Neural cell (in vitro differentiated cells): ENCODE data around the gene HSF5. TPM values are rescaled to one million over a fixed set of nuclear protein-coding genes. Genes with fewer than 3 reads are reported as not detected.
"Not testable (repeated sequence)": the region's sequence is repeated elsewhere in the genome, so short reads cannot be mapped to it uniquely, and the experiment has no call there.

Experiments
- H2AFZ ChIP-seq: fragments of 200-600, 300-800 bp; sonication (generic), shearing (Covaris generic); 2 replicates; pipeline ENCODE4 v1.6.0; 2014; ENCODE audit warnings: low read depth, mild to moderate bottlenecking, antibody characterized with exemption, low read length, moderate library complexity
- H3F3A ChIP-seq: fragments of 200-600 bp; shearing (Covaris generic); 2 replicates; pipeline ENCODE4 v1.6.1; 2016; ENCODE audit warnings: mild to moderate bottlenecking, moderate library complexity, mixed read lengths, antibody characterized with exemption, low read length; ENCODE audit not compliant: insufficient read depth, poor library complexity, severe bottlenecking
- H3K27ac ChIP-seq: fragments of 200-600, 300-800 bp; sonication (generic), shearing (Covaris generic); 2 replicates; pipeline ENCODE4 v1.5.1; 2014; ENCODE audit warnings: mild to moderate bottlenecking, low read length, moderate library complexity
- H3K27me3 ChIP-seq: fragments of 300-800, 200-600 bp; sonication (generic), shearing (Covaris generic); 2 replicates; pipeline ENCODE4 v1.6.0; 2014; ENCODE audit warnings: mild to moderate bottlenecking, low read depth, low read length, moderate library complexity; ENCODE audit not compliant: insufficient read depth
- H3K36me3 ChIP-seq: fragments of 300-800, 200-600 bp; sonication (generic), shearing (Covaris generic); 2 replicates; pipeline ENCODE4 v1.5.1; 2014; ENCODE audit warnings: mild to moderate bottlenecking, antibody characterized with exemption, low read length, moderate library complexity; ENCODE audit not compliant: insufficient read depth
- H3K4me2 ChIP-seq: fragments of 300-800, 200-600 bp; sonication (generic), shearing (Covaris generic); 2 replicates; pipeline ENCODE4 v1.6.0; 2014; ENCODE audit warnings: mild to moderate bottlenecking, low read length
- H3K4me3 ChIP-seq: fragments of 300-800, 200-600 bp; sonication (generic), shearing (Covaris generic); 2 replicates; pipeline ENCODE4 v1.5.1; 2014; ENCODE audit warnings: mild to moderate bottlenecking, low read length, moderate library complexity
- H3K79me2 ChIP-seq: fragments of 200-600 bp; shearing (Covaris generic); replicated peaks from 2 replicates; pipeline ENCODE4 v1.6.0; 2014; ENCODE audit warnings: mild to moderate bottlenecking, low read length, moderate library complexity; ENCODE audit not compliant: insufficient read depth
- H3K9ac ChIP-seq: fragments of 300-800, 200-600 bp; sonication (generic), shearing (Covaris generic); 2 replicates; pipeline ENCODE4 v1.6.1; 2016; ENCODE audit warnings: mild to moderate bottlenecking, low read length, mixed read lengths
- H3K9me2 ChIP-seq: fragments of 200-600 bp; shearing (Covaris generic); 2 replicates; pipeline ENCODE4 v1.6.1; 2016; ENCODE audit warnings: mild to moderate bottlenecking, low read length, mixed read lengths; ENCODE audit not compliant: insufficient read depth
- H3K9me3 ChIP-seq: fragments of 200-600, 300-800 bp; sonication (generic), shearing (Covaris generic); 2 replicates; pipeline ENCODE4 v1.6.1; 2016; ENCODE audit warnings: mild to moderate bottlenecking, mixed run types, low read length, moderate library complexity, mixed read lengths
- H4K20me1 ChIP-seq: fragments of 200-600 bp; shearing (Covaris generic); 2 replicates; pipeline ENCODE4 v1.6.1; 2016; ENCODE audit warnings: mild to moderate bottlenecking, mixed run types; ENCODE audit not compliant: insufficient read depth
- EP300 ChIP-seq: fragments of 450-650 bp; conservative IDR thresholded peaks from 2 replicates; pipeline ENCODE4 v1.6.1; 2014; ENCODE audit warnings: antibody characterized with exemption, mild to moderate bottlenecking, moderate library complexity; ENCODE audit not compliant: poor library complexity, severe bottlenecking
- EZH2 ChIP-seq: fragments of 200-600, 300-800 bp; shearing (Covaris generic), sonication (generic); IDR thresholded peaks from 2 replicates; pipeline ENCODE4 v1.6.1; 2014; ENCODE audit warnings: antibody characterized with exemption, low read length, borderline replicate concordance, mild to moderate bottlenecking; ENCODE audit not compliant: insufficient read depth, poor library complexity, severe bottlenecking
- MXI1 ChIP-seq: fragments of 450-650 bp; conservative IDR thresholded peaks from 2 replicates; pipeline ENCODE4 v1.6.1; 2014; ENCODE audit warnings: antibody characterized with exemption, mild to moderate bottlenecking; ENCODE audit not compliant: poor library complexity, severe bottlenecking
- POLR2AphosphoS5 ChIP-seq: IDR thresholded peaks from 2 replicates; pipeline ENCODE4 v1.6.1; 2012
- RAD21 ChIP-seq: fragments of 450-650 bp; conservative IDR thresholded peaks from 2 replicates; pipeline ENCODE4 v1.6.1; 2014; ENCODE audit warnings: antibody characterized with exemption, mild to moderate bottlenecking, moderate library complexity
- SMC3 ChIP-seq: fragments of 450-650 bp; conservative IDR thresholded peaks from 2 replicates; pipeline ENCODE4 v1.6.1; 2014; ENCODE audit warnings: antibody characterized with exemption, mild to moderate bottlenecking, moderate library complexity; ENCODE audit not compliant: poor library complexity
- TAF1 ChIP-seq: IDR thresholded peaks from 2 replicates; pipeline ENCODE4 v1.6.1; 2012; ENCODE audit warnings: low read depth
- polyA plus RNA-seq: library from polyadenylated mRNA; depleted of rRNA; stranded (reverse); fragments of >200 nt; gene quantifications from 2 replicates; pipeline ENCODE4 v1.2.3, GENCODE V29; 2014
- TF ChIP-seq, protein P1 (sequence below): fragments of 450-650 bp; IDR thresholded peaks from 2 replicates; pipeline ENCODE4 v1.5.1; 2014; ENCODE audit warnings: antibody characterized with exemption, mild to moderate bottlenecking, moderate library complexity; ENCODE audit not compliant: poor library complexity, severe bottlenecking
- TF ChIP-seq, protein P2 (sequence below): IDR thresholded peaks from 2 replicates; pipeline ENCODE4 v1.6.1; 2012; ENCODE audit warnings: borderline replicate concordance

HSF5 gene
- polyA plus RNA-seq, 1 donor from 2014 or later = 0.21 TPM

DNA sequence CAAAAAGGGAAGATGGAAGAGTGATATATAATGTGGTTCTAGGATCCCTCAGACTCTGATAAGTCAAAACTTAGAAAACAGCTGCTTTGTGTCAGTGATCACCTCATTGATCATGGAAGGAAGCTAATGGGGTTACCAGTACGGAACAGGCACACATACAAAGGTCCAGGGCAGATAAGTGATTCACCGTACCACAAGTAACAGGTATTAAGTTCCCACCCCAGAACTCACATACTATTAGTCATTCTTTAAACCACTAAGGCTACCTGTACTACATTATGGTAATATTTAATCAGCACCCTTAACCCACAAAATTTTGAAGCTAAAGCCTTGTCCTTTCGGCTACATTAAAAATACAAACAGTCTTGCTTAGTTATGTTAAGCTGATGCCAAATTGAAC lies 88.2 kb downstream of the HSF5 start (continued):
- TF ChIP-seq, protein P1, sequence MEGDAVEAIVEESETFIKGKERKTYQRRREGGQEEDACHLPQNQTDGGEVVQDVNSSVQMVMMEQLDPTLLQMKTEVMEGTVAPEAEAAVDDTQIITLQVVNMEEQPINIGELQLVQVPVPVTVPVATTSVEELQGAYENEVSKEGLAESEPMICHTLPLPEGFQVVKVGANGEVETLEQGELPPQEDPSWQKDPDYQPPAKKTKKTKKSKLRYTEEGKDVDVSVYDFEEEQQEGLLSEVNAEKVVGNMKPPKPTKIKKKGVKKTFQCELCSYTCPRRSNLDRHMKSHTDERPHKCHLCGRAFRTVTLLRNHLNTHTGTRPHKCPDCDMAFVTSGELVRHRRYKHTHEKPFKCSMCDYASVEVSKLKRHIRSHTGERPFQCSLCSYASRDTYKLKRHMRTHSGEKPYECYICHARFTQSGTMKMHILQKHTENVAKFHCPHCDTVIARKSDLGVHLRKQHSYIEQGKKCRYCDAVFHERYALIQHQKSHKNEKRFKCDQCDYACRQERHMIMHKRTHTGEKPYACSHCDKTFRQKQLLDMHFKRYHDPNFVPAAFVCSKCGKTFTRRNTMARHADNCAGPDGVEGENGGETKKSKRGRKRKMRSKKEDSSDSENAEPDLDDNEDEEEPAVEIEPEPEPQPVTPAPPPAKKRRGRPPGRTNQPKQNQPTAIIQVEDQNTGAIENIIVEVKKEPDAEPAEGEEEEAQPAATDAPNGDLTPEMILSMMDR = no peak

DNA sequence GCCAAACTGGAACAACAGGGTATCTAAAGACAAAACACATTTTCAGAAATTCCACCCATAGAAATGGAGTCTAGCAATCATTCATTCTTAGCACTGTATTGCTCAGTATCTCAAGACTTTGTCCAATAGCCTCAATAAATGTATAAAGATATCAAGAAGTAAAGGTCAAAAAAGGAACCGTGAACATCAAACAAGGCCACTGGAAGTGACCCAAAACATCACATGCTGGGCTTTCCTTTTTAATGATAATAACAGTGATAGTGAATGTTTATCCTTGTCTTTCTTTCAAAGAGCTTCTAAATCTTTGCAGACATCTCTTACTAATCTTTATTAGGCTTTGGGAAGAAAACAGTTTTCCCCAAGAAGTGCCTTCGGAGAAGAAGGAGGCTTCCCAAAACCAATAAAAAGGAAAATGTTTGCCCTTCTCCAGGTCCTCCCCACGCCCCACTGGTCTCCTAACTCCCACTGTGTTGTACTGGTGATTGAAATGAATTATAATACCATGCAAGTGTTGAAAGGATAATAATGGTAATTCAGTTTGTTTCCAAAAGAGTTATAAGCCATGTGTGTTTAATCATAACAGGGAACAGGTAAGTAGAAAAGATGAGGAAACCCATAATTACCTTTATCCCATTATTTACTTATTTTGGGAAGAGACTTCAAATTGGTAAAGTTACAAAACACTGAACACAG lies 89.5 kb downstream of the HSF5 start:
- H3K27me3 ChIP-seq = no peaks in the 10 kb centered on the region
- H3K9me3 ChIP-seq = no peaks in the 10 kb centered on the region
- no peaks in the 10 kb centered on the region for H4K20me1 ChIP-seq

DNA sequence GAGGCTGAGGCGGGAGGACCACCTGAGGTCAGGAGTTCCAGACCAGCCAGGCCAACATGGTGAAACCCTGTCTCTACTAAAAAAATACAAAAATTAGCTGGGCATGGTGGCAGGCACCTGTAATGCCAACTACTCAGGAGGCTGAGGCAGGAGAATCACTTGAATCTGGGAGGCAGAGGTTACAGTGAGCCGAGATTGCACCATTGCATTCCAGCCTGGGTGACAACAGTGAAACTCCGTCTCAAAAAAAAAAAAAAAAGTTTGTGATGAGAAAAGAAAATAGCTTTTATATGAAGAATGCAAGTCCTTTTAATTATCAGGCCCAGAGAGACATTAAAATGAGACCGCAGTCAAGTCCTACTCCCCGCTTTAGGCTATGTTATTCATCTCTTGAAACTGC lies 90.8 kb downstream of the HSF5 start:
- H3K27ac ChIP-seq, H3K4me3 ChIP-seq, H3K9me2 ChIP-seq, H3K9me3 ChIP-seq, H3K79me2 ChIP-seq, H4K20me1 ChIP-seq, H3F3A ChIP-seq, H3K9ac ChIP-seq, H3K27me3 ChIP-seq, H2AFZ ChIP-seq, H3K36me3 ChIP-seq, H3K4me2 ChIP-seq: not testable (repeated sequence)

More for the DNA sequence above, 89.5 kb downstream of the HSF5 start:
- Histone ChIP-seq H3K9me2 (no peaks in the 10 kb centered on the region), H3K9ac (no peak overlapping the region), H3K27ac (no peak overlapping the region), H3K4me3 (no peak overlapping the region), H3F3A (no peaks in the 10 kb centered on the region), H3K4me2 (no peak overlapping the region), H3K79me2 (no peaks in the 10 kb centered on the region), H2AFZ (no peak overlapping the region), H3K36me3 (no peaks in the 10 kb centered on the region)
- TF ChIP-seq SMC3 (no peak), POLR2AphosphoS5 (no peak), TAF1 (no peak), EZH2 (no peak), MXI1 (no peak), EP300 (no peak), RAD21 (no peak)
- TF ChIP-seq, protein P1 = no peak
- TF ChIP-seq, protein P2, sequence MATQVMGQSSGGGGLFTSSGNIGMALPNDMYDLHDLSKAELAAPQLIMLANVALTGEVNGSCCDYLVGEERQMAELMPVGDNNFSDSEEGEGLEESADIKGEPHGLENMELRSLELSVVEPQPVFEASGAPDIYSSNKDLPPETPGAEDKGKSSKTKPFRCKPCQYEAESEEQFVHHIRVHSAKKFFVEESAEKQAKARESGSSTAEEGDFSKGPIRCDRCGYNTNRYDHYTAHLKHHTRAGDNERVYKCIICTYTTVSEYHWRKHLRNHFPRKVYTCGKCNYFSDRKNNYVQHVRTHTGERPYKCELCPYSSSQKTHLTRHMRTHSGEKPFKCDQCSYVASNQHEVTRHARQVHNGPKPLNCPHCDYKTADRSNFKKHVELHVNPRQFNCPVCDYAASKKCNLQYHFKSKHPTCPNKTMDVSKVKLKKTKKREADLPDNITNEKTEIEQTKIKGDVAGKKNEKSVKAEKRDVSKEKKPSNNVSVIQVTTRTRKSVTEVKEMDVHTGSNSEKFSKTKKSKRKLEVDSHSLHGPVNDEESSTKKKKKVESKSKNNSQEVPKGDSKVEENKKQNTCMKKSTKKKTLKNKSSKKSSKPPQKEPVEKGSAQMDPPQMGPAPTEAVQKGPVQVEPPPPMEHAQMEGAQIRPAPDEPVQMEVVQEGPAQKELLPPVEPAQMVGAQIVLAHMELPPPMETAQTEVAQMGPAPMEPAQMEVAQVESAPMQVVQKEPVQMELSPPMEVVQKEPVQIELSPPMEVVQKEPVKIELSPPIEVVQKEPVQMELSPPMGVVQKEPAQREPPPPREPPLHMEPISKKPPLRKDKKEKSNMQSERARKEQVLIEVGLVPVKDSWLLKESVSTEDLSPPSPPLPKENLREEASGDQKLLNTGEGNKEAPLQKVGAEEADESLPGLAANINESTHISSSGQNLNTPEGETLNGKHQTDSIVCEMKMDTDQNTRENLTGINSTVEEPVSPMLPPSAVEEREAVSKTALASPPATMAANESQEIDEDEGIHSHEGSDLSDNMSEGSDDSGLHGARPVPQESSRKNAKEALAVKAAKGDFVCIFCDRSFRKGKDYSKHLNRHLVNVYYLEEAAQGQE = no peak
